HG03039 (cell line): ENCODE measurements around the gene PAM16.

Experiments used
- ATAC-seq: cut with Tn5 transposase; IDR thresholded peaks from one replicate; pipeline ENCODE4 v1.9.1; 2021; ENCODE audit warnings: mild to moderate bottlenecking, moderate library complexity; ENCODE audit not compliant: unreplicated experiment

Gene PAM16

DNA sequence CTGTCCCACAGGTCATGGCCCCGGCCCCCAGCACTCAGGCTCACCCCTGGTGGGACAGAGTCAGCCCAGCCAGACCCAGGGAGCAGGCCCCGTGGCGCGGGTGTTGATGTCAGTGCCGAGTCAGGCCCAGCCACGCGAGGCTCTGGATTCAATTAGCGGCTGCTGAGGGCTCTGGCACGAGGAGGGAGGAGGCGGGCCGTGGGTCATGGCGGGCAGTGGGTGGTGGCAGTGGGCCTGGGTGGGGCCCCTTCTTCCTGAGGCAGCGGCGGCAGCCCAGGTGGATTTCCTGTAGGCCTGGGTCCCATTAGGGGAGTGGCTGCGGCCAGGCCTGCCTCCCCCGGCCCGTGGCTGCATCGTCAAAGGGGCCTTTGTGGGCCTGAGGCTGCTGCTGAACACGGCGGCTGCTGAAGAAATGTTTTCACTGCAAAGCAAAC, 33.4 kb upstream of the PAM16 start:
- no peak for ATAC-seq

DNA sequence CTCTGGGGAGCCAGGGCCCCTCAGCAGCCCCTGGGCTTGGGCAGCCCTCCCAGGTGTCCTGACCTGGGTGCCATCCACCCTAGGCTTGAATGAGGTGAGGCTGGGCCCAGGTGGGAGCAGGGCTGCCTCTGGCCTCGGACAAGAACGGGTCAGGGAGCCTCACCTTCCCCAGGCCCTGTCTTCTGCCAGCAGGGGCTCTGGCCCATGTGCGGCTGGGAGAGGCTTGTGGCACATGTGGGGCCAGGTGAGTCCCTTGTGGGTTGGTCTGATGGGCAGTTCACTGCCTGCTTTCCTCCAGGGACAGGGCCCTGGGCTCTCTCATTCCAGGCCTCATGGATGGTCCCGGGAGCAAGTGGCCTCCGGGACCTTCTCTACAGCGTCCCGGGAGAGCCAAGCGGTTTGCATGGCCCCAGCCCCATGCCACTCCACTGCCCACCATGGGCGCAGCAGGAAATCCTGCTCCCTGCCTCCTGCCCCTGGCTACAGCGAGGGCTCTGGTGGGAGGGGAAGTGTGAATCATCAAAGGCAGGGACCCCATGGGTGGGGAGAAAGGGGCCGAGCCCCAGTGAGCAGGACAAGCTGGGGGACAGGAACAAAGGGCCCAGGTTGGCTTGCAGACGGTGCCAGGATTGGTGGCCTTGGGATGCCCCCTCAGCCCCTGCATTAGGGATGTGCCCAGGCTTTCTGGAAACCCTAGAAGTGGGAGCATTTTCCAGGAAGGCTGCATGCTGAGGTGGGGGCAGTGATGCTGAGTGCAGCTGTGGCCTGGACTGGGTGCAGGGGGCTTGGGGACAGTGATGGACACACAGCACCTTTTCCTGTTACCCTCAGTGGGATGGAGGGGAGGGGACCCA, 32.7 kb upstream of the PAM16 start:
- ATAC-seq = no peak

DNA sequence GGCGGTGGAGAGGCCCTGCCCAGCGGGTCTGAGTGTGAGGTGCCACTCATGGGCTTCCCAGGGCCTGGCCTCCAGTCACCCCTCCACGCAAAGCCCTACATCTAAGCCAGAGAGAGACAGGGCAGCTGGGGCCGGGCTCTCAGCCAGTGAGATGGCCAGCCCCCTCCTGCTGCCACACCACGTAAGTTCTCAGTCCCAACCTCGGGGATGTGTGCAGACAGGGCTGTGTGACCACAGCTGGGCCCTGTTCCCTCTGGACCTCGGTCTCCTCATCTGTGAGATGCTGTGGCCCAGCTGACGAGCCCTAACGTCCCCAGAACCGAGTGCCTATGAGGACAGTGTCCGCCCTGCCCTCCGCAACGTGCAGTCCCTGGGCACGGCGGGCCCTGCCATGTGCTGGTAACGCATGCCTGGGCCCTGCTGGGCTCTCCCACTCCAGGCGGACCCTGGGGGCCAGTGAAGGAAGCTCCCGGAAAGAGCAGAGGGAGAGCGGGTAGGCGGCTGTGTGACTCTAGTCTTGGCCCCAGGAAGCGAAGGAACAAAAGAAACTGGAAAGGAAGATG, 31.8 kb upstream of the PAM16 start:
- no peak for ATAC-seq

DNA sequence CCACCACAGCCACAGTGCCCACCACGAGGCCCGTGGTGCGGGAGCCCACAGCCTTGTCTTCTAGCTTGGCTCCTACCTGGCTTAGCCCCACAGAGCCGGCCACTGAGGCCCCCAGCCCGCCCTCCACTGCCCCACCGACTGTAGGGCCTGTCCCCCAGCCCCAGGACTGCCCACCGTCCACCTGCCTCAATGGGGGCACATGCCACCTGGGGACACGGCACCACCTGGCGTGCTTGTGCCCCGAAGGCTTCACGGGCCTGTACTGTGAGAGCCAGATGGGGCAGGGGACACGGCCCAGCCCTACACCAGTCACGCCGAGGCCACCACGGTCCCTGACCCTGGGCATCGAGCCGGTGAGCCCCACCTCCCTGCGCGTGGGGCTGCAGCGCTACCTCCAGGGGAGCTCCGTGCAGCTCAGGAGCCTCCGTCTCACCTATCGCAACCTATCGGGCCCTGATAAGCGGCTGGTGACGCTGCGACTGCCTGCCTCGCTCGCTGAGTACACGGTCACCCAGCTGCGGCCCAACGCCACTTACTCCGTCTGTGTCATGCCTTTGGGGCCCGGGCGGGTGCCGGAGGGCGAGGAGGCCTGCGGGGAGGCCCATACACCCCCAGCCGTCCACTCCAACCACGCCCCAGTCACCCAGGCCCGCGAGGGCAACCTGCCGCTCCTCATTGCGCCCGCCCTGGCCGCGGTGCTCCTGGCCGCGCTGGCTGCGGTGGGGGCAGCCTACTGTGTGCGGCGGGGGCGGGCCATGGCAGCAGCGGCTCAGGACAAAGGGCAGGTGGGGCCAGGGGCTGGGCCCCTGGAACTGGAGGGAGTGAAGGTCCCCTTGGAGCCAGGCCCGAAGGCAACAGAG, 31.0 kb upstream of the PAM16 start:
- no peak for ATAC-seq

DNA sequence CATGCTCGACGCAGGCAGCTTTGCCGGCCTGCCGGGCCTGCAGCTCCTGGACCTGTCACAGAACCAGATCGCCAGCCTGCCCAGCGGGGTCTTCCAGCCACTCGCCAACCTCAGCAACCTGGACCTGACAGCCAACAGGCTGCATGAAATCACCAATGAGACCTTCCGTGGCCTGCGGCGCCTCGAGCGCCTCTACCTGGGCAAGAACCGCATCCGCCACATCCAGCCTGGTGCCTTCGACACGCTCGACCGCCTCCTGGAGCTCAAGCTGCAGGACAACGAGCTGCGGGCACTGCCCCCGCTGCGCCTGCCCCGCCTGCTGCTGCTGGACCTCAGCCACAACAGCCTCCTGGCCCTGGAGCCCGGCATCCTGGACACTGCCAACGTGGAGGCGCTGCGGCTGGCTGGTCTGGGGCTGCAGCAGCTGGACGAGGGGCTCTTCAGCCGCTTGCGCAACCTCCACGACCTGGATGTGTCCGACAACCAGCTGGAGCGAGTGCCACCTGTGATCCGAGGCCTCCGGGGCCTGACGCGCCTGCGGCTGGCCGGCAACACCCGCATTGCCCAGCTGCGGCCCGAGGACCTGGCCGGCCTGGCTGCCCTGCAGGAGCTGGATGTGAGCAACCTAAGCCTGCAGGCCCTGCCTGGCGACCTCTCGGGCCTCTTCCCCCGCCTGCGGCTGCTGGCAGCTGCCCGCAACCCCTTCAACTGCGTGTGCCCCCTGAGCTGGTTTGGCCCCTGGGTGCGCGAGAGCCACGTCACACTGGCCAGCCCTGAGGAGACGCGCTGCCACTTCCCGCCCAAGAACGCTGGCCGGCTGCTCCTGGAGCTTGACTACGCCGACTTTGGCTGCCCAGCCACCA, 30.2 kb upstream of the PAM16 start:
- ATAC-seq = no peak

DNA sequence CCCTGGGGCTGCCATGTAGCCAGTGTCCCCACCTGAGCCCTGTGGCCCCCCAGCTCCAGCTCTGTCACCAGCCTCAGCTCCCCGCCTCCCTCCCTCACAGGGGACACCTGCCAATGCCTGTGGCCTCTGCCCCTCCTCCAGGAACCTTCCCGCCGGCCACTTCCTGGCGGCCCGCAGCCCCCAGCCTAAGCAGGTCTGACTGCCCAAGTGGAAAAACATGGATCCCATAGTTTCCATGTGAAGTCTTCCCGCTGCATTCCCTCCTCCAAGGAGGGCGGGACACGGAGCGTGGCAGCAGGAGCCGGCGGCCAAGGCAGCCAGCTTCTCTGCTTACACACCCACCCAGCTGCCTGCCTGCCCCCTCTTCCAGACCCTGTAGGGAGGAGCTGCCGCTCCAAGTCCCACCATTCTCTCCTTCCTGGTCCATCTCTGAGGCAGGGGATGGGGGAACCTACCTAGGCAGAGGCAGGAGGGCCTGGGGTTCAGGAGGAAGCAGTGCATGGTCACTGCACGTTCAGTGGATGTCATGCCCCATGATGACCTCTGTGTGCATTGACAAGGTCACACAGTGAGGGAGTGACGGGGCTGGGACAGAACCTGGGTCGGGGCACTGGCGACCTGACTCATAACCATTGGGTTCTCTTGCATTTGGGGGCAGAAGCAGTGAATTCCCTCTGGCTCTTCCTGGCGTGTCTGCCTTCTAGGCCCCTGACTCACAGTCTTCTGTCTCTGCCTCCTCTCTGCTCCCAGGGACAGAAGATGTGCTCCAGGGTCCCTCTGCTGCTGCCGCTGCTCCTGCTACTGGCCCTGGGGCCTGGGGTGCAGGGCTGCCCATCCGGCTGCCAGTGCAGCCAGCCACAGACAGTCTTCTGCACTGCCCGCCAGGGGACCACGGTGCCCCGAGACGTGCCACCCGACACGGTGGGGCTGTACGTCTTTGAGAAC, 29.3 kb upstream of the PAM16 start:
- ATAC-seq = no peak

DNA sequence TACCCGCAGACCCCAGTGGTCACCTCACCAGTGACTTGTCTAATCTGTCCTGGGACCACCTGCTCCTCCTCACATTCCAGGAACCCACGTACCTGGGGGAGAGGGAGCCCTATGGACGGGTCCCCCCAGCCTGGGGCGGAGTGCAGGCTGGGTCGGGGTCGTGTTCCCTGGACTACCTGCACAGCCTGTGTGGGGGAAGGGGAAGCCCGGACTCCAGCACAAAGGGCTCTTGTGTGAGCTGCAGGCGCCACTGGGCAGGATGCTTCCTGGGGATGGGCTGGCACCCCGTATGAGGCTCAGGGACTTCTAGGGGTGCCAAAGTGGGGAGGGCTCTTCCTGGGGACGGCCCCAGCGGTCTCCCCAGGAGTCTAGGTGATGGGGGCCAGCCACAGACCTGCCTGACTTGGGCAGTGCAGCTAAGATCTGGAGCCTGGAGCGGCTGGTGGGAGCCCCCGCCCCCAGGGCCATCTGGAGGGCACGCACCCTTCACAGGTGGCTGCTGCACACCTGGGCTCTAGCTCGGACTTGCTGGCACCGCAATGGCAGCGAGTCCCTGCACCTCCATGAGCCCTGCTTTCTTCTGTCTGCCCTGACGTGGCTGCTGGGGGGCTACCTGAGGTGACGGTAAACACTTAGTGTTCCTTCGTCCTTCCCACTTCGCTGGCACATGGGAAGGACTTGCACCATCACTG, 28.0 kb upstream of the PAM16 start:
- ATAC-seq = no peak

DNA sequence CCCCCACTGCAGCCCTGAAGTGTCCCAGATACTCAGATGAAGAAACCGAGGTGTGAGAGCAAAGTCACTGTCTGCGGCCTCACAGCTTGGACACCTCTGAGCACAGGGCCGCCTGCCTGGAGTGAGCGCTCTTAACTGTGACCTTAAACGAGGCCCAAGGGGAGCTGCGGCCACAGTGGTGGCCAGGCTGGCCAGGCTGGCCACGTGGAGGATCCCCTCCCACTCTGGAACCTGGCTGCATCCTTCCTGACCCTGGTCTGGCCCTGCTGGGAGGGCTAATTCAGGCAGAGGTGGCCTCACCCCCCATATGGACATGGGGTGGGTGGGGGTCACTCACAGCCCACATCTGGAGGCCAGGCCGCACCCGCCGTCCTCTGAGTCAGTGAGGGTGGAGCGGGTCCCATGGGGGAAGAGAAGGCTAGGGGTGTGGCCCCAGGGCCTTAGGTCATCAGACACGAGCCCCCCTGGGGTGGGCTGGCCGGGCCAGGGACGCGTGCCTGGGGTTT, 27.1 kb upstream of the PAM16 start:
- ATAC-seq = no peak

DNA sequence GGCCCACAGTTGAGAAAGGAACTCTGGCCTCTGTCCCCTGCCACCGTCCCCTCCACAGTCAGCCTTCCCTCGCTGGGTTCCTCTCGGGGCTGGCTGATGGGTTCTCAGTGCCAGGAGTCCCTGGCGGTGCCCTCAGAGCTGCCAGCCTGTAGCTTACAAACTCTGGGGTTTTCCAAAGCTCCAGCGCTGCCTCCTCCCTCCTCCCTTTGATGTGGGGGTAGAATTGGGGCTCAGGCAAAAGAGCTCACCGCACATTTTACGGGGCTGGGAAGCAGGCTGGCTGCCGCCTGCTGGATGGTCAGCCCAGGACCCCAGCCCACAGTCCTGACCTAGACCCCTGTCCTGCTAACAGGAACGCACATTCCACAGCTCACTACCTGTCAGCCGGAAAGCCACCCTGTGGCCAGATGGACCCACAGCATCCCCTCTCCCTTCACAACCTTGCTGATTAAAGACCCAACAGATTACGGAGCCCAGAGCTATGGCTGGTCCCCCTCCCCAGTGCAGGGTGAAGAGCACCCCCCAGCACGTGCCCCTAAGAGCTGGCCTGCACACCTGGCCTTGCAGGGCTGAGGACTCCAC, 26.5 kb upstream of the PAM16 start:
- no peak for ATAC-seq

DNA sequence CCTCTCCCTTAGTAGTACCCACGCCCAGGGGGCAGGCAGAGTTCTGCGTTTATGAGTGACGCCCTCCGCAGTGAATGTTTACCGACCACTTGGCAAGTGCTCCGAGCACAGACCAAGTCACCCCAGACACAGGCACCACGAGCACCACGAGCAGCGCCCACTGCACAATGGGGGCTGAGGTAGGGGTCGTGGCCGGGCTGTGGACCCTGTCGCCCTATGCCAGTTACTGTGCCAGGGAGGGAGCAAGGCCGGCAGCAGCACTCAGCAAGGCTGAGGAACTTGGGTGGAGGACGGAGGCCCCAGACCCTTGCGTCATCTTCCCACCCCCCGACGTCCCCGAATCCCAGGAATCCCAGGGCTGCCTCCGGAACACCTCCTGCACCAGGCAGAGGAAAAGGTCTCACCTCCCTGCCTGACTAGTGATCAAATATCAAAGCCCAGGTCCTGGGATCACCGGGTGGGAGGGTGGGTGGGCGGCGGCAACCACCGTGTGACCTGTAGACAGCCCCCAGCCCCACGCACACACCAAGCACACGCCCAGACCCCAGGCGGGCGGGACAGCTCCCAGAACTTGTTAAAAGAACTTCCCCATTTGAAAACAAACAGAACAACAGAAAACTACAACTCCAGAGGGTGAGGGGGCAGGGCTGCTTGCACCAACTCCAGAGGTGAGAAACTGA, 25.9 kb upstream of the PAM16 start:
- ATAC-seq = no peak

DNA sequence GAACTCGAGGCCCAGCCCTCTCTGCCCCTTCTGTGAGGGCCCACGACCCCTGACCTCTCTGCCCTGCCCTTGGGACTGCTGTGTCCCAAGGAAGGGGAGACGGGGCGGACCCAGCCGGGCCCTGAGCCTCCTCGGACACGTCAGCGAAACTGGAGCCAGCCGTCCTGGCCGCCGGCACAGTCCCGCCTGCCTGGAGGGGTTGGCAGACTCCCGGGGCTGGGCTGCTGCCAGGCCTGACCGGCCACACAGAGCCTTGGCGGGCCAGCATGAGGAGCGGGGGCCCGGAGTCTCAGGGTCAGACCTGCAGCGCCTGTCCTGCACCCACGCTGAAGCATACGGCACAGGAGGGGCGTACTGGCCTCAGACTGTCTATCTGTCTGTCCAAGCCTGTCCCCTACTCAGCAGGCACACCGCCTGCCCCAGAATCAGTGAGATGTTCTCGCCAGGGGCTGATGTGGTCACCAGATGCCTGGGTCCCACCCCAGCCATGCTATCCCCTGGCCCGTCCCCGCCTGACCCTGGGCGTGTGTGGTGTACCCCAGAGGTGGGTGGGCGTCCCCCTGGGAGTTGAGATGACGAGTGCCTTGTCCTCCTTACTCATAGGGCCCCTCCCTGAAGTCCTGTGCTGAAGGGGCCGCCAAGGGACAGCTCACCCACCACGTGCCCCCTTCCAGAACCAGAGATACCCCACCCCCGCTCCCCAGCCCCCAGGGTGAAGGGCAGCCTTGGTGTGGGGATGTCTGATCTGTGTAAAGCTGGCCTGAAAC, 25.2 kb upstream of the PAM16 start:
- no peak for ATAC-seq

DNA sequence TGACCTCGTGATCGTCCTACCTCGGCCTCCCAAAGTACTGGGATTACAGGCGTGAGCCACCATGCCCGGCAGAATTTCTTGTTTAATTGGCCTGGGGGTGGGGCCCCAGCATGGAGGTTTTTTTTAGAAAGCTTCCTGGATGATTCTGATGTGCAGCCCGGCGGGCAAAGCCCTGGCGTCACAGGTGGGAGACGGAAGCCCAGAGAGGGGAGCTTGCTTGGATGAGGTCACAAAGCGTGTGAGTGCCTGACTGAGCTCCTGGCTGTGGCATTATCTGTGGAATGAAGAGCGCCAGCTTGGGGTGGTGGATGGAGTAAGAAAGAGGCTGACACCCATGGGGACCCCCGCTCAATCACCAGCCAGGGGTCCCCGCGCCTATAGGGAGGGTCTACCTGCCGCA, 24.6 kb upstream of the PAM16 start:
- ATAC-seq = no peak

DNA sequence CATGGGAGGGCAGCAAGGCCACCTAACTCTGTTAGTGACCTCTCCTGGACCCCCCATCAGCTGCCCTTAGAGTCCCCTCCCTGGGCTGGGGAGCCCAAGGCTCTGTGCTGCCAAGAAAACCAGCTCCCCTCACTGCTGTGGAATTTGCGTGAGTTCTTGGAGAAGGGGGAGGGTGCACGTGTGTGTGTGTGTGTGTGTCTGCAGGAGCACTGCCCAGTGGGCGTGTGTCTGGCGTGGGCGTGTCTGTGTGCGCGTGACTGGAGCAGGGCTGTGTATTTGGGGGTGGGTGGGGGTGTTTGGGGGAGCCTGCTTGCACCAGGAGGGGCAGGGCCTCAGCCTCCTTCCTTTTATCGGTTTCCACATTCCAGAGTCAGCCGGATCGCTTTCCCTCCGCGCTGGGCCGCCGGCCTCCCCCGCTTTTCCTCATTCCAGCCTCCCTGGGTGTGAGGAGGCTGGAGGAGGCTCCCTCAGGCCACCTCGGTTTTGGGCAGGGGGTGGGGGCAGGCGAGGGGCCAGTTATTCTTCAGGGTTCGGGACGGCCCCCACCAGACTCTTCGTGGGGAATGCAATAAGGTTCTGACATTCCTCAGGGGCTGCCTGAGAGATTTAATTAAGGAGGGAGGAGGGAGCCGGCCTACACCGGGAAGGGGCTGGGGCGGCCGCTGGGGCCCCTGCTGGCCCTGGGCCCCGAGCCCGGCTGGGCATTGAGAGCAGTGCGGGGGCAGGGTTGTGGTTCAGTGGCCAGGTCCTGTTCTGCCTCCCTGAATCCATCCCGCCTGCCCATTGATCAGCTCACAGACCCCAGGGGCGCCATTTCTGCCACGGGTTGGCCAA, 23.0 kb upstream of the PAM16 start:
- ATAC-seq = no peak

DNA sequence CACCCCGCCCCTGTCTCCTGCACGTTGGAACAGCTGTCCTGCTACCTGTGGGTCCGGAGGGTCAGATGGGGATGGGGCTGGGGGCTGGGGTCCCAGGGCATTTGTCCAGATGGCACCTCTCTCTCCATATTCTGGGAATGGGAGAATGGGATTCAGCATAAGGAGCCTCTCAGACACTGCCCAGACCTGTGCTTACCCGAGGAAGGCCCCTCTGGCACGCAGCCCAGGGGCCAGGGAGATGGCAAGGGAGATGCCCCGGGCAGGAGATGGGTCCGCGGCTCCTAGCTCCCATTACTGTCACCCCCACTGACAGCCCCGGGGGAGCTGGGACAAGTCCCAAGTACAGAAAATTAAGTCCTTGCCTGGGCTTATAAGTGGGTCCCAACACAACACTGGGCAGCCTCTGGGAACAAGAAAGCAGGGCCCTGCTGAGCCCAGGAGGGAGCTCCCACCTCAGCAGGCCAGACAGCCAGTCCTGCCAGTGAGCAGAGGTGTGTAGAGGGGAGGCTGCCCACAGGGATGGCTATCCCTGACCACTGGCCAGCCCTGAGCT, 22.3 kb upstream of the PAM16 start:
- ATAC-seq = no peak

DNA sequence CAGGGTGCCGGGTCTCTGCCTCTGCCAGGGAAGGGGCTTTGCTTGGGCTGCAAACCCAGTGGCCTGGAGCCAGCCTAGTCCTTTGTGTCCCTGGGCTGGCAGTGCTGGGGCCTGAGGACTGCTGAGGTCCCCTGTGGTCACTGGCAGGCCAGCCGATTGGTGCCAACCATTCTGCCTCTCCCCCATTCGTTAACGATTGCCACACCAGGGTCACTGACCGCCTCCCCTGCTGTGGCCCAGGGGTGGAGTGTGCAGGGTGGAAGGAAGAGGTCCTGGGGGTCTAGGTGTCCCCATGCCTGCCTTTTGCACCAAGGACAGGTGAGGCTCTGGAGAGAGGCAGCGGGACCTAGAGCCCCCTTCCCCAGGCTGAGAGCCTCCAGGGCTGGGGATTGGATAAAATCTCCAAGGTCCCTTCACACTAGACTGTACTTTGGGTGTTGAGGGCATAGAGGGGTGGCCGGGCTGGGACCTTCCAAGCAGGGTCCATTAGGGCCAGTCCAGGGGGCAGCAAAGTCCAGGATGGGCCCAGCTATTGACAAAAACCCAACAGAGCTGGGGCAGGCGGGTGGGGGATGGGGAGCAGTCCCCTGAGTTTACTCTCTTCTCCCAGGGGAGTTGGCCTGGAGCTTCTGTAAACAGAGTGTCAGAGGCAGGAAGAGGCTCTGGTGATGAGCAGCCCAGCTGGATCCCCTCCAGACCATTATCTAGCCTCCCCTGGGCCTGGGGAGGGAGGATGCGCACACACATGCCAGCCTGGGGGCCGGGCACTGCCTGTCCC, 21.6 kb upstream of the PAM16 start:
- ATAC-seq = no peak
